Measurements from ENCODE around the gene TEX2.
"Not testable (repeated sequence)": the region's sequence is repeated elsewhere in the genome, so short reads cannot be mapped to it uniquely, and the experiment has no call there.

The TEX2 gene

GRCh38 chr17:64178011-64178825 lies 84.8 kb downstream of the TEX2 start:
- no peak for DNase-seq

DNA sequence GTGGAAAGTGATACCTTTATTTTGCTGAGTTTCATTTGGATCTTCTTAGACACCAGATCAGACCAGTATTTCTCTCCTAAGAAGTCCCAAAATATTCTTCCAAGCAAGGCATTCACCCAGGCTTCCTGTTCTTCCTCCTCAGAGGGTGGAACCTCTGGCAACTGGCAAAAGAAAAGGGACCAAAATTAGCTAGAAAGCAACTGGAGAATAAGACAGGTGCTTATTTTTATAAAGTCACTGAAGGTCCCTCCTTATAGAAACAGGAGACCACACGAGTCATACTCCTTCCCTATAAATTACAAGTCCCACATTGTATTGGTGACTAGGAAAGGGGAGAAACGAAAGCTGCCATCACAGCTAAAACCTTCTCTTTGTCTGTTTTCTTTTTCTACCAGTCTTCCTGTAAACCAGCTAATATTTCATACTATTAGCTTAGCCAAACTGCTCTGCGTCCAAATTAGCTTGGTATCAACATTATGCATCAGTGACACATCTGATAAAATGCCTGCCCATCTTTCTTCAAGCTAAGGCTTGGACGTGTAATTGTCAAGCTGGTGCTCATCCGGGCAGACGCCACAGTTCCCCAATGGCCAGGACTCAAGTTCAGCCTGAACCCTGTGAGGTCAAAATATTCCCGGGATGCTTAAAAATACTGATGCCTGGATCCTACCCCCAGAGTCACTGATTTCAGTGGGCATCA lies 85.6 kb downstream of the TEX2 start:
- DNase-seq = no peak

GRCh38 chr17:64176556-64176955 lies 86.5 kb downstream of the TEX2 start:
- DNase-seq = no peak

DNA sequence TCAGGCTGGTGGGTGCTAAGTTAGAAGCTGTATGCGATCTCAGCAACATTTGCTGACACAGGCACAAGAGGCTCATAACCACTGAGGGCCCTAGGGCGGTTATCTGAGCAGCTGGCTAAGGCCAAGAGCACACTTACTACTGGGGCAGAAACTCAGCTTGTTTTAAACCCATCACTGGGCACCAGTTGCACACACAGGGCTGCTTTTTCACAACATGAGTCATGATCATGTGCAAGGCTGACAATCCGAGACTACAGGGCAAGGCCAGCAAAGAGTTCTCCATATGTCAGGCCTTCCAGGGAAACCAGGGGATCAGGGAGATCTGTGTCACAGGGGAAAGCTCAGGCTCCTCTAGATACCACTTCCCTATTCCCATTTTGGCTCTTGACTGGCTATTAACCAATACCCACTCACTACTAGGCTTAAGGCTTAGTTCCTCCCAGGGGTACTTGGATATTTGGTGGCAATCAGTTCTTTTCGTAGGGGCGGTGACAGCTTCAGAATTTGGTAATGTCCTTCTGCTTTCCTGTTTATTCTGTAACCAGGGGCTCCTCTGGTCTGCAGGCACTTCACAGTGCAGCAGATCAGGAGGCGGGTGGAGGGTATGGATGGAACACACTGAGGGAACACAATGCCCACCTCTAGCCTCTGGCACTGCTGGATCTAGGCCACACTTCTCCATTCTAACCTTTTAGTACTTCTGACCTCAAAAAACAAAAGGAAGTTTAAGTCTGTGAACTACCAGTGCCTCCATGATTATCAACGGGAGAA lies 88.2 kb downstream of the TEX2 start:
- no peak for DNase-seq

GRCh38 chr17:64173646-64174045 lies 89.4 kb downstream of the TEX2 start:
- DNase-seq = no peak

GRCh38 chr17:64172510-64172909 lies 90.5 kb downstream of the TEX2 start:
- DNase-seq = no peak

GRCh38 chr17:64171041-64171440 lies 92.0 kb downstream of the TEX2 start:
- DNase-seq = no peak

GRCh38 chr17:64170286-64170685 lies 92.8 kb downstream of the TEX2 start:
- no peak for DNase-seq

DNA sequence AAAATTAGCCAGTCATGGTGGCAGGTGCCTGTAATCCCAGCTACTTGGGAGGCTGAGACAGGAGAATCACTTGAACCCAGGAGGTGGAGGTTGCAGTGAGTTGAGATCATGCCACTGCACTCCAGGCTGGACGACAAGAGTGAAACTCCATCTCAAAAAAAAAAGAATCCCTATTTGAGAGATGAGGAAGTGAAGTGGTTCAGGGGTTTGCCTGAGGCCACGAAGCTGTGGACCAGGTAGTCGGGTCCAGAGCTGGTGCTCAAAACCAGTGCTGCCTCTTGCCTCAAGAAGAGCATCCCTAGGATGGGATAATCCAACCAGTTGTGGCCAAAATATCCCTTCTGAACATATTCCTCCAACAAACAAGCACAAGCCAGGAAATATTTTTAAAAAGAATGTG lies 95.4 kb downstream of the TEX2 start:
- not testable (repeated sequence) for DNase-seq

GRCh38 chr17:64166876-64167275 lies 96.2 kb downstream of the TEX2 start:
- DNase-seq = no peak

DNA sequence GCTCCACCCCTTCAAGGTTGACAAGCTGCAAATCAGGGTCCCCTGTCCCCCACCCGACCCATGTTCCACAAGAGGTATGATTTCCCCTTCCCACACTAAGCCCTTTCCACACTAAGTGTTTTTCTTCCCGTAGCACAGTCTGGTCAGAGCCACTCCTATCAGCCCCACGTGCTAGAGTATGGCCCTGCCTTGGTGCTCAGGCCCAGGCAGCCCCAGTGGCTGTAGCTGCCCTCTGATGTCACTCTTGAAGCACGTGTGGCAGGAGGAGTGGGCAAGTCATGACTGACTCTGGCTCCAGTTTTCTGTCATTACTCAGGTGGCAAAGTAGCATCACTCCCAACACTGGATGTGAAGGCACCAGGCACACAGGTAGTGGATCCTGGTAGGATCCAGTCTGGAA lies 97.7 kb downstream of the TEX2 start:
- DNase-seq = no peak

- DNase-seq = no peak
Observed at GRCh38 chr17:64164596-64165285, 98.3 kb downstream of the TEX2 start.

DNA sequence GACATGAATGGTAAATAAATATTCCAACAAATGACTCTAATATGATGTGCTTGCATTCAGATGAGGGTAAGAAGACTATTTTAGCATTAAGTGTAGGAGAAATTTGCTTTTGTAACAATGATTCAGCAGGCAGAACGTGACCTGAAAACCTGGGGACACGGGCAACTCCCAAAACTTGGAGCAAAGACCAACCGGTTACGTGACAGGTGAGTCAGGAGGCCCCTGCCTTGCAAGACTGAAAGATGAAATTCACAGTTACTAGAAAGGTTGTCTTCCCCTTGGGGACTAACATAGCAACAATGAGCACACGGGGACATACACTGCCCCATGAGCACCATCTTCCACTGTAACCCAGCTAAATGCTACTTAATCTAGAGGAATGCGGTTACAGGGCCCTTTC lies 99.6 kb downstream of the TEX2 start:
- no peak for DNase-seq

- no peak for DNase-seq
Observed at GRCh38 chr17:64162554-64162953, 100.5 kb downstream of the TEX2 start.

DNA sequence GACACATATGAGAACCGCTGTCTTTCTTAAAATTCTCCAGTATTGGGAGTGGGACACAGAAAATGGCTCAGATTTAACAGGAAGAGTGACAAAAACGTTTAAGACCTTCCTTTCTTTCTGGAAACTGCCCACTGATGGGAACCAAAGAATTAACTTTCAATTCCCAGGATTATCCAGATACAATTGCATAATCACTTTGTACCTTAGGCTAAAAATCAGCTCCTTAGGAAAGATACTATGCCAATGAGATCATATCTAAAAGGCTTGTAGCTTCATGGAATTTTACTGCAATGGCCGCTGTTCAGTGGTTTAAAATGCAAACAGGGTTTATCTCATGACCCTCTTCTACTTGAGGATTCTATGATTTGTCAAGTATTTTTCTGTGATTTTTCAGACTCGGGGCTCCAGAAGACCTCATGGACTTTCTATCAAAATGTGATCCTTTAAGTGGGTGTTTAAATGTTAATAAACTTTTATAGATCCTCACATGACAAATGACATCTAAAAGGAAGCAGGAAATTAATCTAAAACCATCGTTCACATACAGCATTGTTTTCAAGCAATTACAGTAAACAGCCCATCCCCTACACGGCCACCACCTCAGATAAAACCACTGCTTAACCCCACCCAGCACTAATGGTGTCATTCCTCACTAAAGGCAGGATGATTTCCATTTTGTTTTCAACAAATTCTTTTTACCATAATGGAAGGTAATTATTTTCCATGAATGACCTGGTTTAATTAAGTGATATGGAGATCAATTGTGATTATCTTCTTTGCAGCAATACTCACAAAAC lies 101.5 kb downstream of the TEX2 start:
- no peak for DNase-seq

- DNase-seq = no peak
Observed at GRCh38 chr17:64160378-64160777, 102.7 kb downstream of the TEX2 start.

- peak; percentile 80 for DNase-seq
Observed at GRCh38 chr17:64158831-64159590, 104.0 kb downstream of the TEX2 start.

- no peak for DNase-seq
Observed at GRCh38 chr17:64158406-64158805, 104.7 kb downstream of the TEX2 start.

DNA sequence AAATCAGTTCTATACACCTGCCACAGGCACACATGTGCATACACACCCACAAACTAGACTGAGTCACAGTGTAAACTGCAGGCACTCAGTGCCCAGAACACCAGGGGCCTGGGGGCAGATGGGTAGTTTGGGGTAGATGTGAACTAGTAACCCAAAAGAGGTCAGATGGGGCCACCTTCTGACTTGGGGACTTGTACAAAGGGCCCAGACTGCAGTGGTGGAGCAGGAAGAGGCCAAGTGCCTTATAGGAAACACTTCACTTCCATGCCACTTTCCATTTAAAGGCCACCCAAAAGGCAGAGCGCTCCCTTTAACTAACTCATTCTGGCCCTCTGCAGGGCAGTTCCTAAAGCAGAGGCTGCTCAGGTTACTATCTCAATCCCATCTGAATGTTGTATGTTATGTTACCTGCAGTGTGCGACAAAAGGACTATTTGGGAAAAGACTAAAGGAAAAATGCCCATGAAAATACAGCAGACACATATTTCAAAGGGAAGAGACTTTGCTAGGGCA lies 105.3 kb downstream of the TEX2 start:
- DNase-seq = no peak

- DNase-seq = peak; percentile 62
Observed at GRCh38 chr17:64156670-64157069, 106.4 kb downstream of the TEX2 start.

Data from islet precursor cell (in vitro differentiated cells).